Ureter (tissue), 1 donor: ENCODE measurements around the gene ANO2. TPM values are rescaled to one million over a fixed set of nuclear protein-coding genes. Genes with fewer than 3 reads are reported as not detected.

Experiments used
- DNase-seq: peaks from one replicate; pipeline ENCODE4 v3.0.0-alpha.2; 2020; ENCODE audit warnings: low spot score
- total RNA-seq: library from RNA; stranded (reverse); gene quantifications from one replicate; pipeline ENCODE4 v1.2.4, GENCODE V29; 2023
- donor health status: DM: yes; HTN: yes; CAD: no.

Gene ANO2
- total RNA-seq, 1 donor from 2014 or later: 4.2 TPM

- DNase-seq: no peak
Observed at GRCh38 chr12:5516371-5517241, 428.5 kb downstream of the ANO2 start.

DNA sequence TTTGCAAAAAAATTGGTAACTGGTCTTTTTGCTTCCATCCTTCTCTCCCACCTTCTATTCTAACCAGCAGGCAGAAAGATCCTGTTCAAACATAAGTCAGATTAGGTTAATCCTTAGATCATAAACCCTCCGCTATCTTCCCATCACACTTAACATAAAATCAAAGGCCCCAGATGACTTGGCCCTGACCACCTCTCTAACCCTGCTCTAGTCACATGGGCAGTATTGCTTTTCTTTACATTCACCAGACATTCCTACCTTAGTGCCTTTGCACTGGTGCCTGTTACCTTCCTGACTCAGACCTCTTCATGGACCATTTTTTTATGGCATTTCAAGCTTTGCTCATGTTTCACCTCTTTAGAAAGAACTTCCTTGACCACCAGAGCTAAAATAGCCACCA, 429.6 kb downstream of the ANO2 start:
- no peak for DNase-seq

- peak; percentile 8 for DNase-seq
Observed at GRCh38 chr12:5514545-5514944, 430.5 kb downstream of the ANO2 start.

DNA sequence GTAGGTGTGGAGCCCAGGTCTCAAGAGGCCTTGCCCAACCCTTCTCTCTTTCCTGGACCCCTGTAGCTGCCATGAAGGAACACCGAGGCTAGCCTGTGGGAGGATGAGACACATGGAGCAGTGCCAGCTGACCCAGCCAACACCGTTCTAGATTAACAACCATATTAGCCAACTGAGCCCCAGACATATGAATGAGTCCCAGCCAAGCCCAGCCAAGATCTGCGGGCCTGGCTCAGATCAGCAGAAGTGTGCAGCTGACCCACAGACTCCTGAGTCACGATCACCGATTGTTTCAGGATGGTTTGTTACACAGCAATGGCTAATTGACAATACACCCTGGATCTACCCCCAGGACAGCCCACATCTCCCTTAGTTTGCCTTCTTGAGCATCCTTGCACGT, 431.0 kb downstream of the ANO2 start:
- peak; percentile 25 for DNase-seq

DNA sequence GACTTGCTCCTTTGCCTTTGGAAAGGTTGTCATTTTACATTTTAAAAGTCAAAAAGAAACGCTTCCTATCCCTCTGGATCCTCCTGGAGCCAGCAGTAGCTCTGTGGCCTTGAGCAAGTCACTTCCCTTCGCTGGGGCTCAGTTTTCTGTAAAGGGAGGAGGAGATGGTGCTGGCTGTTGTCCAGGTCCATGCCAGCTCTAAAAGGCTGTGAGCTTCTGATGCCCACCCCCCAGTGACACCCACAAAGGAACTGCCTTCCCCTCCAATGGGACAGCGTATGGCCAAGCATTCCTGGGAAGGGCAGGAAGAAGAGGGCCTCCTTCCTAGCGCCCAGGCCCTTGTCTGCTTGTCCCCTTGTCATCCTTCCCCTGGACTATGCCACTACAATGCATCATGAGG, 431.7 kb downstream of the ANO2 start:
- peak; percentile 14 for DNase-seq

Other genes with a start within 250 kb of the ANO2 start
- 173 TPM for gene VWF, start 179.4 kb upstream of the ANO2 start, total RNA-seq